Suppressor macrophage (primary cell): ENCODE measurements around the gene TRAPPC3L.
"Not testable (repeated sequence)": the region's sequence is repeated elsewhere in the genome, so short reads cannot be mapped to it uniquely, and the experiment has no call there.

Experiments used
- DNase-seq, 4 experiments: peaks; one replicate each; pipeline ENCODE4 v3.0.0-alpha.2; 2020 to 2022

The TRAPPC3L gene

DNA sequence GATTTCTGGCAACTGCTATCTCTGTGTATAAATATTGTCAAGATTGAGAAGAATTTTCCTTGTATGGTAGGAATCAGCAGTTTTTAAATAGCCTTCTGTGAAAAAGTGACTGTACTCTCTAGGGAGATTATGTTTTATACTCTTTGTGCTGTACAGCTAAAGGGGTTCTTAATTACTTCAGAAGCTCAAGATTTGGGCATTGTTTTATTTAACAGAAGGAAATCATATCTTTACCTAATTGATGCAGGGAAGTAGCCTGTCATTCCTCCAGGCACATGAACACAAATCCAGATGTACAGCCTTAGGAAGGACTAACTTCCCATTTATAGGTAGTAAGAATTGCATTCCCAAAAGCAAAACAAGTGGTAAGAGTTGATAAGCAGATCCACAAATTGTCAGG lies 32.8 kb downstream of the TRAPPC3L start:
- DNase-seq, result no peak

DNA sequence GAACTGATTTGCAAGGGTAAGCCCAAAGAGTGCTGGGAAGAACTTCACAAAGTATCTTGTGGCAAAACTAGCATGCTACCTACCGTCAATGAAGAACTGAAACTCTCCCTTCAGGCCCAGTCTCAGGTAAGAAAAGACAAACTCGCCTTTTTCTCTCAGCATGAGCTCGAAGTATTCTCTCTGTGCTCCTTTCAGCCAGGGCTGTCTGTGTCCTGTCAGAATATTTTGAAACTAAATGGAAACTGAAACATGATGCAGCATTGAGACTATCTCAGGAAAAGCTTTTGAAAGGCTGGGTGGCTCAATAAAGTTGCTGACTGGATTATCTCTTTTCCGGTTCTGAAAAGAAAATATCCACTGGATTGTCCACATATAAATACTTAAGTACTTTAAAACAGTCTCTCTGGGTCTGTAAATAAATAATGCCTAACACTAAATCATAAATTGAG lies 33.3 kb downstream of the TRAPPC3L start:
- DNase-seq, result no peak

DNA sequence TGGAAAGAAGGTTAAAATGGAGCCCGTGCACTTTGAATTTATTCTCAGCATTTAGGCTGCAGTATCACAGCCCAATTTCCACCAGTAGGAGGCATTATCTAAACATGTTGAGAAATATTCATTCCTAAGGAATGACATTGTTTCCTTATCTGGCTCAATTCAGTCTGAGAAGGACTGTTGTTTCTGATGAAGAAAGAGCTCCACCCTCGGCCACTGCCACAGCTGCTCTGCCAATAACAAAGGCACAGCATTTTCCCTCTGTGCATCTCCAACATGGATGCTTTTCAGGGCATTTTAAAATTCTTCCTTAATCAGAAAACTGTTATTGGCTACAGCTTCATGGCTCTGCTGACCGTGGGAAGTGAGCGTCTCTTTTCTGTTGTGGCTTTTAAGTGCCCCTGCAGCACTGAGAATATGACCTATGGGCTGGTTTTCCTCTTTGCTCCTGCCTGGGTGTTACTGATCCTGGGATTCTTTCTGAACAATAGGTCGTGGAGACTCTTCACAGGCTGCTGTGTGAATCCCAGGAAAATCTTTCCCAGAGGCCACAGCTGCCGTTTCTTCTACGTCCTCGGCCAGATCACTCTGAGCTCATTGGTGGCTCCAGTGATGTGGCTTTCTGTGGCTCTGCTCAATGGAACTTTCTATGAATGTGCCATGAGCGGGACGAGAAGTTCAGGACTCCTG lies 33.9 kb downstream of the TRAPPC3L start, which contains the start of gene CALHM5:
Gene CALHM5 (plus strand): TSS at position 216 of the 687 bp plus-strand sequence. CDS start 58 bp downstream, at position 274.
- peak in 2 of 4 experiments; percentile 20 to 31 for DNase-seq

DNA sequence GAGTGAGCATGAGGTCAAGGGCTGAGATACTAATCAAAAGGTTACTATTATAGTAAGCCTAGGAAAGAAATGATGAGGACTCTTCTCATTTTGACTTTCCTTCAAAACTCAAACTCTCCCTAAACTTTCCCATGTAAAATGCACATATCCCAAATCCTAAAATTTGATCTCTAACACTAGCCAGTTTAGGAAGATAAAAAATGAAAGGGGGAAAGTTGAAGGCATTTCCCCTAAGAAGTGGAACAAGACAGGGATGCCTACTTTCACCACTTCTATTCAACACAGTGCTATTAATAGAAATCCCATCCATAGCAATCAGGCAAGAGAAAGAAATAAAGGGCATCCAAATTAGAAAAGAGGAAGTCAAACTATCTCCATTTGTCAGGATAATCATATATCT lies 37.0 kb downstream of the TRAPPC3L start:
- no peak for DNase-seq

DNA sequence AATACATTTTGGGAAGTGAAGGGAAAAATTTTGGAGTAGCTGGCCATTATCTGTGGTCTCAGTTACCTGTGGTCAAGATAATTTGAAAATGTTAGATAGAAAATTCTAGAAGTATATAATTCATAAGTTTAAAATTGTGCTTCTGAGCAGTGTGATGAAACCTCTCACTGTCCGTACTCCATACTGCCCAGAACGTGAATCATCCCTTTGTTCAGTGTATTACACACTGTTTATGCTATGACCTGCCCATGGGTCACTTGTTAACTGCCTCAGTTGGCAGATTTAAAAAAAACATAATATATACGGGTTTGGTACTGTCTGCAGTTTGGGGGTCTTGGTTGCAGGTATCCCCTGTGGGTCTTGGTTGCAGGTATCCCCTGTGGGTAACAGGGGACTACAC lies 38.2 kb downstream of the TRAPPC3L start:
- DNase-seq, result no peak

DNA sequence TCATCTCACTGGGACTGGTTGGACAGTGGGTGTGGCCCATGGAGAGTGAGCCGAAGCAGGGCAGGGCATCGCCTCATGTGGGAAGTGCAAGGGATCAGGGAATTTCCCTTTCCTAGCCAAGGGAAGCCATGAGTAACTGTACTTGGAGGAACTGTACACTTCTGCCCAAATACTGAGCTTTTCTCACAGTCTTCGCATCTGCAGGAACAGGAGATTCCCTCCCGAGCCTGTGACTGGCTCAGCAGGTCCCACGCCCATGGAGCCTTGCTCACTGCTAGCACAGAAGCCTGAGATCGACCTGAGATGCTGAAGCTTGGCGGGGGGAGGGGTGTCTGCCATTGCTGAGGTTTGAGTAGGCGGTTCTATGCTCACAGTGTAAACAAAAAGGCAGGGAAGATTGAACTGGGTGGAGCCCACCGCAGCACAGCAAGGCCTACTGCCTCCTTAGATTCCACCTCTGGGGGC lies 44.5 kb downstream of the TRAPPC3L start:
- DNase-seq, result peak; percentile 45 to 71 (median 64)

DNA sequence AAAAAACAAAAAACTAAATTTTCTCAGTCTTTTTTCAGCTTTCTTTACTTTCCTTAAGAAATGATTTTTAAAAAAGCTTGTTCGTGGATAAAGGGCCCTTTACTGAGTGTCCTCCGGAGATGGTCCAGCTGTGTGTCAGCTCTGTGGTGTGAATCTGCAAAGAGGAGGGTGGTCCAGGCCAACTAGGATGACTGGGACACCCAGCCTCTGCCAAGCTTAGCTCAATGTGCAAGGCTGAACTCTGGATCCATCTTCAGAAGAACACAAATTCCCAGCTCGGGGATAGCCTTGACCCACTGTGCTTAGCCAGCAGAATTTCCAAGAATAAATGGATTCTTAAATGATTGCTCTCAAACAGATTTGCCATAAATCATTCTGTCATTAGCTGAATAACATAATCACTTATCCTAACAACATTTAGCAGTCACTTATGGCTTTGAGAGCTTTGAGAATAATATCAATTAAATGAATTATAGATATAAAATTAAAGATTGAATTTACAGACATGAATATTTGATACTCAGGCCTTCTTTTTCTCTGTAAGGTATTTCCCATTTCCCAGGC lies 48.3 kb downstream of the TRAPPC3L start:
- DNase-seq, result no peak

DNA sequence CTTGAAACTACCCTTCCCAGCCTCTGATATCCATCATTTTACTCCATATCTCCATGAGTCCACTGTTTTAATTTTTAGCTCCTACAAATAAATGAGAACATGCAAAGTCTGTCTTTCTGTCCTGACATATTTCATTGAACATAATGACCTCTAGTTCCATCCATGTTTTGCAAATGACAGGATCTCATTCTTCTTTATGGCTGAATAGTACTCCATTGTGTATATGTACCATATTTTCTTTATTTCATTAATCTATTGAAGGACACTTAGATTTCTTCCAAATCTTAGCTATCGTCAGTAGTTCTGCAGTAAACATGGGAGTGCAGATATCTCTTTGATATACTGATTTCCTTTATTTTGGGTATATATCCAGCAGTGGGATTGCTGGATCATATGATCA lies 50.3 kb downstream of the TRAPPC3L start:
- DNase-seq, result not testable (repeated sequence)

DNA sequence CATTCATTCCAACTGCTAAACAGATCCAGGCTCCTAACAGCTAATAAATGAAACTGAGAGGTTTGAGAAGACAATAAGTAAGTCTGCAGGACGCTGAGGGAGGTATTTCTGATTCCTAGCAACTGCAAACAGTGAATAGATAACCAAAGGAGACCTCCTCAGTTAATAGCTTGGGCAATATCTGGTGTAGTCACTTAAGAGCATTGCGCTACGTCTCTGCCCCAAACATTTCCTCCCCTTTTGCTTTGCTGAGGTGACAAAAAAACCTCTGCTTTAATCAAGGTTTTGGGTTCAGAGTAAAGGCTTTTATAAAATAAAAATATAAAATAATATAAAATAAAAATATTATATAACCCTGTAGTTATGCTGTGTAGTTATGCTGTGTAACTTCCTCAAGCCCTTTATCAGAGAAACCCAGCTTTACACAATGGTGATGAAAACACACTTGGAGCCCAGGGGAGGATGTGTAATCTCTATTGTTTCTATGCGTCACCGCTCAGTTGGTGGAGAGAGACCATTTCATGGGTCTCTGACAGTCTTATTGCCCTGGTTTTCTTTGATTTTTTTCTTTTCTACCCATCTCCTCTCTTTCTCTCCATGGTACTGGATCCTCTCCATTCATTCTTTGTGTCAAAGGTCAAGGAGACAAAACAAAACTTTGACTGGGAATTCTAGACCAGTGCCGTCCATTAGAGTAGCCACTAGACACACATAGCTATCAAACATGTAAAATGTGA lies 53.0 kb downstream of the TRAPPC3L start:
- DNase-seq, result peak in 3 of 4 experiments; percentile 19 to 66 (median 38)

DNA sequence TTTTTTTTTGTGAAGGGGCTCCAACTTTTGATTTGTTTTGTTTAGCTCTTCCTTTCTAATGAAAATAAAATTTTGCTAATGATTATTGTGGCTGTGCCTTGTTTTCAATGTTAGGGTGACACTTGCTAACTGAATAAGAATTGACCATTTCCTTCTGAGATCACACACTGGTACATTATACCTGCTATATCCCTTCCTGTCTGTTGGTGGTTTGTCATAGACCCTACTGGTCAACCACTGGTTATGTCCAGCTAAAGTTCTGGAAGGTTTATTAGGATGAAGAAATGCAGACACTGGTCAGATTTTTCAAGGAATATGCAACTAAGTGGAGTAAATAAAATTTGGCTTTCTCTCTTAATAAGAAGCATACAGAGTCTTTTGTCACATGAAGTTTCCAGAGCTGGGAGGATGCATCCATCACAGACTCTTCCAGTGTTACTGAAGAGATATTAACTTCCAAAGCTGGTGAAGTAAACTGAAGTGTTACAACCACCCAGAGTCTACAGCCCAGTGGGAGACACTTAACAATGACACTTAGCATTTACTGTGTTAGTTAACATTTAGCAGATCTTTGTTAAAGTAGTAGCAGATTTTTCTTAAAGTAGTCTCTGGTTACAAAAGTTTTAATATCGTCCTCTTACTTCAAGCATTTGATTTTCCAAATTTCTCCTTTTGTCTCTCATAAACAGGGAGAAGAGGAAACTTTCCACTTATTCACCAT lies 53.7 kb downstream of the TRAPPC3L start:
- DNase-seq, result no peak

DNA sequence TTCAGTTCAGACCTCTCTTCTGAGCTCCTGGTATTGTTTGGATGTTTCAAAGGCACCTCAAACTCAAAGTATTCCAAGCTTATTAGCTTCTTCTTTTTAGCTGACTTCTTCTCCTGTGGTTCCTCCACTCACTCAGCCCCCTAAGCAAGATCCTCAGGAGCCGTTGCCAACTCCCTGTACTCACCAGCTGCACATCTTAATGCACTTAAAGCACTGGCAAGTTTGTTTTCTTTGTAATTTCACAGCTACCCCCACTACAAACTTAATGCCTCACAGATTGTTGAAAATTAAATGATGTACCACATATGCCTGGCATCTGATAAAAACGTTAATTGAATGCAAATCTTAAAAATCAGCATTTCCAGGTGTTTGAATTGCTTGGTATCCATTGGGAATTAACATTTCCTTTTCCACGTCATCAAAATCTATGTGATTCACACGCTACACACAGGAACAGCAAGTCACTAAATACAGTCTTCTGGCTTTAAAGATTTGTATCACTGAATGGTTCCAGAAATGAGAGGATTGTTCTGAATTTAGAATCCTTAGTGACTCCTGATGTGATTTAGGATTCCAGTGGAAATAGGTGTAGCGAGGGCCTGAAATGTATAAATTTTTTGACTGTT lies 59.8 kb downstream of the TRAPPC3L start:
- DNase-seq, result no peak

DNA sequence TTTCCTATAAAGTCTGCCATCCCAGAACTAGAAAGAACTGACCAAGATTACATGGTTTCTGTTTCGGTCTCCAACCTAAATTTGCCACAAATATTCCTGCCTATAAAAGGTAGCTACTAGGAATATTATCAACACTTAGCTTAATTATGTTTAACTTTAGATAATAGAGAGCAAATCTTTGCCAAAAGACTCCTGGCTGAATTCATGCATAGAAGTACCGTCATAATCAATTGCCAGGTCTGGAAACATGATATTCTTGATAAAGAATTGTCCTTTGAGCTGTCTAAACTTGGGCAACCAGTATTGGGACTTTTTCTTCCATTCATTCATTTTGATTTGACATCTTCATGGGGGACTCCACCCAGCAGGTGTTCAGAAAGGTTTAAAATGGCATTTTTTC lies 61.9 kb downstream of the TRAPPC3L start:
- no peak for DNase-seq

DNA sequence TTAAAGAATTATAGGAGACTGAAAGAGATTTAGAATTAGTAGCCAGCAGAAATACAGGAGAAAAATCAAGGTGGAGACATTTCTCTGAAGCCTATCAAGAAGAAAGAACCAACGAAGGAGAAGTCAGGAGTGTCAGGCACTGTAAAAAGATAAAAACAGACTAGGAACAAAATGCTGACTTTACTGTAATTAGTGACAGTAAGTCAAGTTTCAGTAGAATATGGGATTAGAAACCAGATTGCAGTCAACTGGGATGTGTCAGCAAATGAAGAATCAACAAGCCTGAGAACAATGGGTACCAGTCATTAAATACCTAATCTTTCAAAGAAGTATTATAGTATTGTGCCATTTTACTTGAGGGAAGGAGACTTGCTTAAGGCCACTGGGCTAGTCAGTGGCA lies 62.7 kb downstream of the TRAPPC3L start:
- DNase-seq, result no peak

DNA sequence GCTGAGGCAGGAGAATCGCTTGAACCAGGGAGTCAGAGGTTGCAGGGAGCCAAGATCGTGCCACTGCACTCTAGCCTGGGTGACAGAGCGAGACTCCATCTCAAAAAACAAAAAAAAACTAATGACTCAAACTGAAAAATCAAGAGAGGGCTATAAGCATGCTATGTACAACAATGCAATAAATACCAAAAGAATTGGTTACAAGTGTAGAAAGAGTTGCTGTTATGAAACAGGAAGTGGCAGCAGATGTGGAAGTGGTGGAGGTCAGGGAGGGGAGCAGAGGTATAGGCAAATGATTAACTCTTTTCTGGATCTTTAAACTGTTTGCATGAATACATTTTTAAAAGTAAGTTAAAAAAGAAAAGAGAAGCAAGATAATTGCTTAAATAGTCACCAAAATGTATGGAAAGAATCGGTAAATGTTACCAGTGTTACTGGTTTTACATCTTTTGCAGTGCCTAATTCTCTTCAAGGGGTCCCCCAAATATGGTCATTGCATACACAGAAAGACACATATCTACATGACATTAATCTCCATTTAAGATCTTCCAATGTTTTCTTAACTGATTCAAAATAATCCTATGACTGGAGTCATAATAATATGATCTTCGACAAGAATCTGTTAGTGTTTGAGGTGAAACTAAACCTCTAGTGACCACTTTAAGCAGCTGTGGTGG lies 69.3 kb downstream of the TRAPPC3L start:
- peak; percentile 54 to 82 (median 73) for DNase-seq

DNA sequence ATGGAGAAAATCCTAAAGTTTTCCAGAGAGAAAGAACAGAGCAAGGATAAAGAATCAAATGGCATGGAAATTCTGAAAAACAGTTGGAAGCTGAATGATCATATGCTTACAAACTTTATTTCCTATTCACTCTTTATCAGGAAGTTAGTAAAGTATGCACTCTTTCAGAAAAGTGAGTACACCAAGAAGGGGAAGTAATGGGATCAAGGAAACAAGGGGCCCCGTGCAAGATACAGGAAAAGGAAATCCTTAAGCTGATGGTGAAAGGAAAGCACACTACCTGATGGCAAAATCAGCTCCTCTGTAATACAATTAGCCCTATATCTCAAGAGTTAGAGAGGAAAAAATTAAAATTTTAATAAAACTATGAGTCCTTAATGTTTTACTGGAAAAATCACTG lies 70.3 kb downstream of the TRAPPC3L start:
- DNase-seq, result peak; percentile 29 to 66 (median 53)

DNA sequence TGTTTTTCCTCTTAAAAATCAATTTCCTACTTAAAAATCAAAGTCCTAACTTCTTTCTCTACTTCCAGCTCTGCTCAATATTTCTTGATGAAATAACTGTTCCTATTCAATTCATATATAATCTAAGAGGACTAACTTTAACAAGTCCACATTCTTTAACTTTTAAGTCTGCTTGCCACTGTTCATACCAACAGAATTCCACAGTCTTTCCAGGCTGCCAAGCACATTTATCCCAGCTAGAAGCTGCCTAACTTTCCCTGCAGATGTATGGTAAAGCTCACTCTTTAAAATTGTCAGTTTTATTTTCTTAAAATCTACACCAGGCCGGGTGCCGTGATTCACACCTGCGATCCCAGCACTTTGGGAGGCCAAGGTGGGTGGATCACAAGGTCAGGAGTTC lies 72.8 kb downstream of the TRAPPC3L start:
- DNase-seq, result no peak

DNA sequence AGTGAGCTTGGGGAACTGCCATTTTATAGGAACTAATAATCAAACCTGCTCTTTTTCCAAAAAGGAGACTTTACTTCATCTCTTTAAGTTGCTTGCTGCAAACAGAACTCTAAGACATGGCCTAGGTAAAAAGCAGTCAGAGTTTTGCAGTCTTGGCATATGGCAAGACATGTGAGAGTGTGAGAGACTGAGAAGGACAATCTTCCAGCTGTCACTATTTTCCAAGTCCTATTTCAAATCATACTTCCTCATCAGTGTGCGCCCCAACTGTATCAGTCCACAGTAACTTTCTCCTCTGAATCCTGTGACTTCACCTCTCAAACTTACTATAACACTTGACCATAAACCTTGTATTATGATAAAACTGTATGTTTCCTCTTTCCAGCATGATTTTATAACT lies 74.0 kb downstream of the TRAPPC3L start:
- peak in 2 of 4 experiments; percentile 42 to 48 for DNase-seq

DNA sequence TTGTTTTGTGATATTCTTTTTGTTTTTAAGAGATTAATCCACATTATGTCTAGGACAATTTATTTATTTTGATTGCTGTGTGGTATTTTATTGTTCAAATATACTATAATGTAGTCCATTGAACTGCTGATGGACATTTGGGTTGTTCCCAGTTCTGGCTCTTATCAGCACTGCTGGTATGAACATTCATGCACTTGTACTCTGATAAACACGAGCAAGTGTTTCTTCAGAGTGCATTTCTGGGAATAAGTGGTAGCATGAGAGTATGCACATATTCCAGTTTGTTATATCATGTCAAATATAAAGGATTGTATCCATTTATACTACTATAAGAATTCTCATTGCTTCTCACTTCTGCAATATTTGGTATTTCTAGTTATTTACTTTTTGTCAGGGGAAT lies 77.2 kb downstream of the TRAPPC3L start:
- DNase-seq, result no peak

DNA sequence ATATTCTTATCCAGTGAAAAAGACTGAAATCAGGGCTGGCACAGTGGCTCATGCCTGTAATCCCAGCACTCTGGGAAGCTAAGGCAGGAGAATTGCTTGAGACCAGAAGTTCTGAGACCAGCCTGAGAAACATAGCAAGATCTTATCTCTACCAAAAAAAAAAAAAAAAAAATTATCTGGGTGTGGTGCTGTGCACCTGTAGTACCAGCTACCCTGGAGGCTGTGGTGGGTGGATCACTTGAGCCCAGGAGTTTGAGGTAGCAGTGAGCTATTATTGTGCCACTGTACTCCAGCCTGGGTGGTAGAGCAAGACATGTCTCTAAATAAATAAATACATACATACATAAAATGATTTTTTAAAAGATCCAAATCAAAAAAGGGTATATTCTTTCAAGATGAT lies 78.0 kb downstream of the TRAPPC3L start:
- no peak for DNase-seq

DNA sequence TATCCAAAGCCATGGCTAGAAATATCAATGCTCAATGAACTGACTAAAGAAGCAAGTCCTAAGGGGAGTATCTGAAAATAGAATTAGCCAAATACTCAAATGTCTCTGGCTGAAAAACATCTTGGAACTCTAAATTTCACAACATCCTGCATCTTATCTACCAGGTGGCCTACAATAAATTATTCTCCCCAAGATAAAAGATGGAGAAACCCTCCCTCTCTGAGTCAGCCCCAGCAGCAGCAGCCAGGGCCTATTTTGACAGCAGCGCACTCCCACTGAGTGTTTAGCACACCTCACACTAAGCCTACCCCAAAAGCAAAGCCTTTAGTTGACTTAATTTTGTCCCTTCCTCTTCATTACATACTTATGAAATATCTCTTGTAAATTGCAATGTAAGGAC lies 78.4 kb downstream of the TRAPPC3L start:
- DNase-seq, result no peak

DNA sequence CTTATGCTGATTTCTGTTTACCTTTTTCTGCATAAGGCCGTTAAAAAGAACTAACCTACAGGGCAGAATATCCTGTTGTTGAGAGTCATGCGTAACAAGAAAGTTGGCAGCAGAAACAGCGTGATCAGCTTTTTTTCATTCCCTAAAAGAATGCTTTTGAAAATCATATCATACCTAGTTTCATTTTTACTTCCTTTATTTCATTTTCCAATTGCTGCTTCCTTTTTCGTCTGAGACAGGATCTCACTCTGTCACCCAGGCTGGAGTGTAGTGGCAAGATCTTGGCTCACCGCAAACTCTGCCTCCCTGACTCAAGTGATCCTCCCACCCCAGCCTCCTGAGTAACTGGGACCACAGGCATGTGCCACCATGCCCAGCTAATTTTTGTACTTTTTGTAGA lies 80.2 kb downstream of the TRAPPC3L start:
- peak; percentile 69 to 92 (median 86) for DNase-seq

DNA sequence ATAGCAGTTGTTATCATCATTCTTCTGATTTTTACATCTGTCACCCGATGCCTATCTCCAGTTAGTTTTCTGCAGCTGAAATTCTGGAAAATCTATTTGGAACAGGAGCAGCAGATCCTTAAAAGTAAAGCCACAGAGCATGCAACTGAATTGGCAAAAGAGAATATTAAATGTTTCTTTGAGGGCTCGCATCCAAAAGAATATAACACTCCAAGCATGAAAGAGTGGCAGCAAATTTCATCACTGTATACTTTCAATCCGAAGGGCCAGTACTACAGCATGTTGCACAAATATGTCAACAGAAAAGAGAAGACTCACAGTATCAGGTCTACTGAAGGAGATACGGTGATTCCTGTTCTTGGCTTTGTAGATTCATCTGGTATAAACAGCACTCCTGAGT lies 82.2 kb downstream of the TRAPPC3L start:
- DNase-seq, result no peak
